GM23248 (cell line): ENCODE results near the gene AKNA. TPM values are rescaled to one million over a fixed set of nuclear protein-coding genes. Genes with fewer than 3 reads are reported as not detected.

Experiments
- DNase-seq: peaks from one replicate; pipeline ENCODE4 v3.0.0-alpha.2; 2015
- H2AFZ ChIP-seq: fragments of 200-600 bp; sonication (generic); 2 replicates; pipeline ENCODE4 v1.6.1; 2016; ENCODE audit warnings: antibody characterized with exemption
- H3F3A ChIP-seq: fragments of 200-600 bp; sonication (generic); 2 replicates; pipeline ENCODE4 v1.6.1; 2016; ENCODE audit warnings: mild to moderate bottlenecking, antibody characterized with exemption, mixed run types; ENCODE audit not compliant: insufficient read depth
- H3K27ac ChIP-seq: fragments of 200-600 bp; sonication (generic); 2 replicates; pipeline ENCODE4 v1.5.1; 2016; ENCODE audit warnings: mild to moderate bottlenecking
- H3K27me3 ChIP-seq: fragments of 200-600 bp; sonication (generic); replicated peaks from 2 replicates; pipeline ENCODE4 v1.6.1; 2016; ENCODE audit warnings: mild to moderate bottlenecking; ENCODE audit not compliant: insufficient read depth
- H3K36me3 ChIP-seq: fragments of 200-600 bp; sonication (generic); 2 replicates; pipeline ENCODE4 v1.6.1; 2016; ENCODE audit warnings: low read depth, mild to moderate bottlenecking
- H3K4me1 ChIP-seq: fragments of 200-600 bp; sonication (generic); 2 replicates; pipeline ENCODE4 v1.6.1; 2016; ENCODE audit warnings: mild to moderate bottlenecking; ENCODE audit not compliant: insufficient read depth
- H3K4me2 ChIP-seq: fragments of 200-600 bp; sonication (generic); one replicate; pipeline ENCODE4 v1.6.1; 2016; ENCODE audit warnings: mild to moderate bottlenecking; ENCODE audit not compliant: unreplicated experiment
- H3K4me3 ChIP-seq: fragments of 200-600 bp; sonication (generic); 2 replicates; pipeline ENCODE4 v1.5.1; 2016; ENCODE audit warnings: mild to moderate bottlenecking
- H3K79me2 ChIP-seq: fragments of 200-600 bp; sonication (generic); 2 replicates; pipeline ENCODE4 v1.6.1; 2016; ENCODE audit warnings: mild to moderate bottlenecking; ENCODE audit not compliant: insufficient read depth
- H3K9ac ChIP-seq: fragments of 200-600 bp; sonication (generic); 2 replicates; pipeline ENCODE4 v1.6.1; 2016; ENCODE audit warnings: mild to moderate bottlenecking
- H3K9me2 ChIP-seq: fragments of 200-600 bp; sonication (generic); 2 replicates; pipeline ENCODE4 v1.6.1; 2016; ENCODE audit warnings: mixed run types, mild to moderate bottlenecking, moderate library complexity; ENCODE audit not compliant: insufficient read depth
- H3K9me3 ChIP-seq: fragments of 200-600 bp; sonication (generic); one replicate; pipeline ENCODE4 v1.6.1; 2017; ENCODE audit warnings: low read depth
- H4K20me1 ChIP-seq: fragments of 200-600 bp; sonication (generic); 2 replicates; pipeline ENCODE4 v1.6.0; 2016; ENCODE audit not compliant: insufficient read depth
- EZH2 ChIP-seq: fragments of 200-600 bp; sonication (generic); IDR thresholded peaks from 2 replicates; pipeline ENCODE4 v1.6.1; 2018; ENCODE audit warnings: antibody characterized with exemption, mild to moderate bottlenecking; ENCODE audit not compliant: insufficient read depth, poor library complexity, severe bottlenecking
- EZH2phosphoT487 ChIP-seq: fragments of 200-600 bp; sonication (generic); IDR thresholded peaks from 2 replicates; pipeline ENCODE4 v1.6.1; 2018; ENCODE audit warnings: antibody characterized with exemption, moderate library complexity, mild to moderate bottlenecking, low read depth; ENCODE audit not compliant: insufficient read depth
- WGBS, 2 experiments: methylation state at CpG; one replicate each; pipeline ENCODE4 v1.1.6; 2015 to 2017; ENCODE audit warnings: low lambda C conversion rate in 2 of 2, low coverage in 1 of 2; ENCODE audit errors: missing lambda C conversion rate in 2 of 2; 5-methylcytosine and 5-hydroxymethylcytosine counted together
- in situ Hi-C: fragments of 300-500 bp; cut with MboI; formaldehyde crosslinking; loops from 2 replicates; pipeline ENCODE4 v1.15.0; 2020
- polyA plus RNA-seq: library from polyadenylated mRNA; unstranded; fragments of >200 nt; fragmentation: Nextera tagmentation; extraction: Ambion mirVana; gene quantifications from 2 replicates; pipeline ENCODE4 v1.2.1, GENCODE V29; 2016
- total RNA-seq: library from RNA; depleted of rRNA; stranded (reverse); fragments of >200 nt; shearing (Covaris generic); gene quantifications from 2 replicates; pipeline ENCODE4 v1.2.3, GENCODE V29; 2014

Gene AKNA
- total and polyA plus RNA-seq, 2 experiments from 2014 or later, result 1.8 to 6.6 TPM

DNA sequence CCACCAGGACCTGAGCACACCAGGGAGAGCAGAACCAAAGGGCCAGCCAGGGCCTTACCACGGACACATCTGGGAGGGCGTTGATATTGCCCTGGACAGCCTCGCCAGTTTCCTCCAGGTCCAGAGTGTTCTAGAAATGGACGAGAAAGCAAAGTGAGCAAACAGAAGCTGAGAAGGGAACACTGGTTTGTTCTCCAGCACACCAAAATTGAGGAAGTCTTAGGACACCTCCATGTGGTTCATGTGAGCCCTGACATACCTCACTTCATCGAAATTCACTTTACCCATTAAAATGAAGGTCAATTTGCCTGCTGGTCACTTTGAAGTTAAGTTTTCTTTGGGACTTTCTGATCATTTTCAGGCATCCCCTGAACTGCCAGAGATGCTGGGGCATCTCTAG, 20.1 kb upstream of the AKNA start:
- WGBS, 2 experiments, result 78 to 79% methylated on average over 5 of the region's 5 CpGs

DNA sequence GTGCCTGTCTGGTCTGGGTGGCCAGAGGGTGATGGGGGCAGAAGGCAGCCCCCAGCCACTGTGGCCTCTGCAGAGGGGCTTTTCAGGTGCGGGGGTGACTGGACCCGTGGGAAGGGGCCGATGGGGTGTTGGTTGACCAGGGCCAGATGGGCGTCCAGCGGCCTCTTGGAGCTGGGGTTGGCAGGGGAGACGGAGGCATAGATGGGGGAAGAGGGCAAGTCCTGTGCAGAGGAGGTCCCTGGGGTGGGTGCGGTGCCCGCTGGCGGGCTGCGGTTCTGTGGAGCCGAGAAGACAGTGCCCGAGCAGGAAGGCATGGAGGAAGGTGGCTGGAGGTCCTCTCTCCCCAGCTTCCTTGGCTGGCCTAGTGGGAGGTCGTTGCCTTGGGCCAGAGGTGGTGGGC, 18.7 kb upstream of the AKNA start:
- no peaks in the 10 kb centered on the region for H3K79me2 ChIP-seq
- no peaks in the 10 kb centered on the region for H3F3A ChIP-seq
- no peak overlapping the region for H2AFZ ChIP-seq
- H3K9me3 ChIP-seq, result no peaks in the 10 kb centered on the region
- no peak overlapping the region for H3K4me2 ChIP-seq
- no peaks in the 10 kb centered on the region for H3K4me1 ChIP-seq
- H3K36me3 ChIP-seq, result no peaks in the 10 kb centered on the region
- no peak for DNase-seq
- H3K9ac ChIP-seq, result no peak overlapping the region
- TF ChIP-seq EZH2 (no peak), EZH2phosphoT487 (no peak)
- H4K20me1 ChIP-seq, result no peaks in the 10 kb centered on the region
- no peak overlapping the region for H3K4me3 ChIP-seq
- 83 to 84% methylated on average over 13 of the region's 13 CpGs for WGBS, 2 experiments
- H3K27ac ChIP-seq, result no peak overlapping the region
- no peaks in the 10 kb centered on the region for H3K9me2 ChIP-seq
- in situ Hi-C loops, result loop anchor here (10.0 kb wide), 1 partner anchor 248 kb away; the partner anchor contains the start of gene TEX53
- H3K27me3 ChIP-seq, result no peaks in the 10 kb centered on the region

More for the DNA sequence above, 20.1 kb upstream of the AKNA start:
- H3K4me3 ChIP-seq, result no peak overlapping the region
- H3K79me2 ChIP-seq, result no peaks in the 10 kb centered on the region
- no peak for DNase-seq
- H3K9me3 ChIP-seq, result no peaks in the 10 kb centered on the region
- H3K36me3 ChIP-seq, result no peaks in the 10 kb centered on the region
- H3K4me1 ChIP-seq, result no peaks in the 10 kb centered on the region
- H3K4me2 ChIP-seq, result no peak overlapping the region
- no peak overlapping the region for H3K9ac ChIP-seq
- in situ Hi-C loops, result loop anchor here (10.0 kb wide), 1 partner anchor 247 kb away; the partner anchor contains the start of gene TEX53
- H3K27me3 ChIP-seq, result no peaks in the 10 kb centered on the region
- H3F3A ChIP-seq, result no peaks in the 10 kb centered on the region
- no peaks in the 10 kb centered on the region for H4K20me1 ChIP-seq
- H3K9me2 ChIP-seq, result no peaks in the 10 kb centered on the region
- H2AFZ ChIP-seq, result no peak overlapping the region
- no peak for TF ChIP-seq EZH2
- no peak for TF ChIP-seq EZH2phosphoT487
- H3K27ac ChIP-seq, result no peak overlapping the region

DNA sequence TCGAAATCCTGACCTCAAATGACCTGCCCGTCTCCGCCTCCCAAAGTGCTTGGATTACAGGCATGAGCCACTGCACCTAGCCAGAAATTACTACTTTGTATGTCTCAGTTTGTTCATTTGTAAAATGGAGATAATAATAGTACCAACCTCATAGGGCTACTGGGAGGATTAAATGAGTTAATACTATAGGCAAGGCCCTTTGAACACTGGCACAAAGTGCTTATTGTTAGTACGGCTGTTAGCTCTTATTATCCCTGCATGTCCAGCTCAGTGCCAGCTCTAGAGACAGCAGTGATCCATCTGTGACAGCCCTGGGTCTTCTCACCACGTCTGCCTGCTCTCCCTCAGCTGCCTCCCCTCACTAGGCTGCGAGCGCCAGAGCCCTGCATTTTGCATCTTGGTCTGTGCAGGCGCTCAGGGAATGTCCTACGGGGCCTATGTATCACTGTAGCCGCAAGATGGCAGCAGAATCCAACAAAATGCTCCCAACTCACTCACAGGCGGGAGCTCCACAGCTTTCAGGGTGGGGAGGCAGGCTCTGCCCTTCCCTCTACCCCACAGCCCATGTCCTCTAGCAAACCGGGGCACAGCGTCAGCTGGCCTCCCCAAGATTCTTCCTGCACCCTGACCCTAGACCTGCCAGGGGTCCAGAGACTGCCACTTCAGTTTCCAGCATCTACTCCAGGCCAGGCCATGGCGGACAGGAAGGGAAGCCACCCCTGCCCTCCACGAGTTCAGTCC, 17.7 kb upstream of the AKNA start:
- no peak overlapping the region for H3K27ac ChIP-seq
- DNase-seq, result peak; percentile 87
- H2AFZ ChIP-seq, result no peak overlapping the region
- H3K9ac ChIP-seq, result no peak overlapping the region
- H3K4me1 ChIP-seq, result no peaks in the 10 kb centered on the region
- TF ChIP-seq EZH2 (no peak), EZH2phosphoT487 (no peak)
- no peak overlapping the region for H3K4me3 ChIP-seq
- H4K20me1 ChIP-seq, result no peaks in the 10 kb centered on the region
- H3K79me2 ChIP-seq, result no peaks in the 10 kb centered on the region
- H3F3A ChIP-seq, result no peaks in the 10 kb centered on the region
- H3K9me2 ChIP-seq, result no peaks in the 10 kb centered on the region
- H3K36me3 ChIP-seq, result no peaks in the 10 kb centered on the region
- in situ Hi-C loops, result loop anchor here (10.0 kb wide), 1 partner anchor 249 kb away; the partner anchor contains the start of gene TEX53
- no peak overlapping the region for H3K4me2 ChIP-seq
- no peaks in the 10 kb centered on the region for H3K27me3 ChIP-seq
- no peaks in the 10 kb centered on the region for H3K9me3 ChIP-seq
- WGBS, 2 experiments, result 29 to 31% methylated on average over 15 of the region's 15 CpGs

DNA sequence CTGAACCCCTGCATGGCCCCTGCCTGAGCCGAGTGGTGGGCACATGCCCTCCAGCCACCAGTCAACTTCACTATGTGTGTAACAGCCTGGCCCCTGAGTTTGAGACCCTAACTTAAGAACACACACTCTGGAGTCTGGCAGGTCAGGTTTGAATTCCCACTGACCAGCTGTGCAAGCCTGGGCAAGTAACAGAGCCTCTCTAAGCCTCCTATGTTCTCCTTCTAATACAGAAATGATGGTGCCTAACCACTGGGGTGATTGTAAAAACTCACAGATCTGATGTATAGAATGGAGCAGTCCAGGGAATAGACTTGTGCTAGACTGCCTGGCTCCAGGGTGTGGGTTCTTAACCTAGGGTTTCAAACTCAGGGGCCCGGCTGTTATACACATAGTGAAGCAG, 16.7 kb upstream of the AKNA start:
- Histone ChIP-seq H3K79me2 (no peaks in the 10 kb centered on the region), H3K9me2 (no peaks in the 10 kb centered on the region), H2AFZ (no peak overlapping the region), H3K9ac (no peak overlapping the region), H3K4me2 (no peak overlapping the region), H3K27ac (no peak overlapping the region), H3K4me3 (no peak overlapping the region), H3F3A (no peaks in the 10 kb centered on the region), H3K9me3 (no peaks in the 10 kb centered on the region), H3K4me1 (no peaks in the 10 kb centered on the region), H3K36me3 (no peaks in the 10 kb centered on the region), H3K27me3 (no peaks in the 10 kb centered on the region), H4K20me1 (no peaks in the 10 kb centered on the region)
- no peak for DNase-seq
- 51 to 54% methylated on average over 2 of the region's 2 CpGs for WGBS, 2 experiments
- TF ChIP-seq EZH2 (no peak), EZH2phosphoT487 (no peak)
- in situ Hi-C loops, result loop anchor here (10.0 kb wide), 1 partner anchor 250 kb away; the partner anchor contains the start of gene TEX53
